Left colon (tissue), 2 donors: ENCODE data around the gene TAF11L6. TPM values are rescaled to one million over a fixed set of nuclear protein-coding genes. Genes with fewer than 3 reads are reported as not detected.

Experiments used
- total RNA-seq, 2 donors: library from RNA; stranded (reverse); fragmentation: NEBNext Ultra II Directional; extraction: Animal tissue kit (Norgen Biotek cat#: 25700); gene quantifications; one replicate each; pipeline ENCODE4 v1.2.1, GENCODE V29; 2021
- donor health status: DM: no; HTN: no; CAD: no.
- donor health status: DM: yes; HTN: yes; CAD: no.

Gene TAF11L6
- total RNA-seq, 2 donors from 2014 or later: not detected

Other genes with a start within 250 kb of the TAF11L6 start
- gene TAF11L2, start 30.4 kb upstream of the TAF11L6 start, total RNA-seq: not detected
- not detected for gene TAF11L3, start 10.3 kb upstream of the TAF11L6 start, total RNA-seq
- not detected for gene TAF11L4, start 6.9 kb upstream of the TAF11L6 start, total RNA-seq
- gene TAF11L5, start 3.4 kb upstream of the TAF11L6 start, total RNA-seq: not detected
- not detected for gene TAF11L7, start 57.1 kb downstream of the TAF11L6 start, total RNA-seq
- gene TAF11L8, start 62.3 kb downstream of the TAF11L6 start, total RNA-seq: not detected
- gene TAF11L9, start 65.7 kb downstream of the TAF11L6 start, total RNA-seq: not detected
- gene TAF11L10, start 69.2 kb downstream of the TAF11L6 start, total RNA-seq: not detected
- gene TAF11L11, start 75.5 kb downstream of the TAF11L6 start, total RNA-seq: not detected
- gene TAF11L12, start 81.7 kb downstream of the TAF11L6 start, total RNA-seq: not detected
- gene TAF11L13, start 103.4 kb downstream of the TAF11L6 start, total RNA-seq: not detected
- gene TAF11L14, start 105.8 kb downstream of the TAF11L6 start, total RNA-seq: not detected